Mucosa of descending colon (tissue), 3 donors: ENCODE measurements around the gene BEGAIN. TPM values are rescaled to one million over a fixed set of nuclear protein-coding genes. Genes with fewer than 3 reads are reported as not detected.

ENCODE experiments used
- ATAC-seq: fragments of 200-7000 bp; cut with Tn5 transposase; one replicate; pipeline ENCODE4 v1.9.1; 2020; ENCODE audit warnings: mild to moderate bottlenecking, moderate library complexity
- DNase-seq, 3 donors: peaks; one replicate each; pipeline ENCODE4 v3.0.0-alpha.2; 2020
- H3K36me3 ChIP-seq: fragments of 200-600 bp; one replicate; pipeline ENCODE4 v1.8.0; 2021; ENCODE audit warnings: low read depth, mild to moderate bottlenecking
- H3K4me1 ChIP-seq: fragments of 200-600 bp; one replicate; pipeline ENCODE4 v1.8.0; 2021; ENCODE audit warnings: low read depth, mild to moderate bottlenecking
- H3K4me3 ChIP-seq: fragments of 200-600 bp; one replicate; pipeline ENCODE4 v1.8.0; 2021; ENCODE audit warnings: mild to moderate bottlenecking
- H3K9me3 ChIP-seq: fragments of 200-600 bp; one replicate; pipeline ENCODE4 v1.8.0; 2021; ENCODE audit warnings: mild to moderate bottlenecking
- CTCF ChIP-seq: fragments of 200-600 bp; IDR thresholded peaks from one replicate; pipeline ENCODE4 v1.8.0; 2022; ENCODE audit warnings: antibody characterized with exemption, mild to moderate bottlenecking
- intact Hi-C, 2 donors: fragments of 100-400 bp; cut with DNase I in 1 of 2; cut with micrococcal nuclease in 1 of 2; formaldehyde crosslinking; loops; one replicate each; pipeline versions ENCODE4 v1.11.0 to v1.11.1; 2022; cut with DNase I, micrococcal nuclease
- total RNA-seq, 3 donors: library from RNA; stranded (reverse); fragmentation: NEBNext Ultra II Directional in 2 of 3; extraction: Animal tissue kit (Norgen Biotek cat#: 25700) in 2 of 3; gene quantifications; one replicate each; pipeline versions ENCODE4 v1.2.1 to v1.2.4, GENCODE V29; 2021 to 2023
- donor health status: DM: no; HTN: no; CAD: no; lungs with moderate emphysema.
- donor health status: DM: no; HTN: no; CAD: no.
- donor health status: DM: no; HTN: yes; CAD: no.

The BEGAIN gene
- total RNA-seq, 3 donors from 2014 or later = 0.75 to 2.5 (median 1.1) TPM

GRCh38 chr14:100609331-100609870 is 22.2 kb upstream of the BEGAIN start:
- Histone ChIP-seq H3K4me3 (no peak overlapping the region), H3K36me3 (no peaks in the 10 kb centered on the region), H3K9me3 (no peaks in the 10 kb centered on the region), H3K4me1 (no peaks in the 10 kb centered on the region)
- intact Hi-C loops = no loop called here
- peak in 1 of 3 donors; percentile 9 for DNase-seq
- no peak for TF ChIP-seq CTCF
- ATAC-seq = no peak

- no peaks in the 10 kb centered on the region for H3K4me1 ChIP-seq
- H3K9me3 ChIP-seq = no peaks in the 10 kb centered on the region
- no peaks in the 10 kb centered on the region for H3K36me3 ChIP-seq
- no peak for ATAC-seq
- no peak for DNase-seq
- no peak for TF ChIP-seq CTCF
- no peak overlapping the region for H3K4me3 ChIP-seq
- intact Hi-C loops = no loop called here
These were observed 21.5 kb upstream of the BEGAIN start for GRCh38 chr14:100608586-100609330.

GRCh38 chr14:100608064-100608463 is 20.8 kb upstream of the BEGAIN start:
- no peak for TF ChIP-seq CTCF
- no peaks in the 10 kb centered on the region for H3K4me1 ChIP-seq
- ATAC-seq = no peak
- no peak for DNase-seq
- no peak overlapping the region for H3K4me3 ChIP-seq
- intact Hi-C loops = no loop called here
- no peaks in the 10 kb centered on the region for H3K36me3 ChIP-seq
- H3K9me3 ChIP-seq = no peaks in the 10 kb centered on the region

- no peak for ATAC-seq
- no peak for TF ChIP-seq CTCF
- H3K4me1 ChIP-seq = no peaks in the 10 kb centered on the region
- peak in 1 of 3 donors; percentile 10 for DNase-seq
- intact Hi-C loops = no loop called here
- H3K36me3 ChIP-seq = no peaks in the 10 kb centered on the region
- no peak overlapping the region for H3K4me3 ChIP-seq
- H3K9me3 ChIP-seq = no peaks in the 10 kb centered on the region
These were observed 20.4 kb upstream of the BEGAIN start for GRCh38 chr14:100607611-100607956.

DNA sequence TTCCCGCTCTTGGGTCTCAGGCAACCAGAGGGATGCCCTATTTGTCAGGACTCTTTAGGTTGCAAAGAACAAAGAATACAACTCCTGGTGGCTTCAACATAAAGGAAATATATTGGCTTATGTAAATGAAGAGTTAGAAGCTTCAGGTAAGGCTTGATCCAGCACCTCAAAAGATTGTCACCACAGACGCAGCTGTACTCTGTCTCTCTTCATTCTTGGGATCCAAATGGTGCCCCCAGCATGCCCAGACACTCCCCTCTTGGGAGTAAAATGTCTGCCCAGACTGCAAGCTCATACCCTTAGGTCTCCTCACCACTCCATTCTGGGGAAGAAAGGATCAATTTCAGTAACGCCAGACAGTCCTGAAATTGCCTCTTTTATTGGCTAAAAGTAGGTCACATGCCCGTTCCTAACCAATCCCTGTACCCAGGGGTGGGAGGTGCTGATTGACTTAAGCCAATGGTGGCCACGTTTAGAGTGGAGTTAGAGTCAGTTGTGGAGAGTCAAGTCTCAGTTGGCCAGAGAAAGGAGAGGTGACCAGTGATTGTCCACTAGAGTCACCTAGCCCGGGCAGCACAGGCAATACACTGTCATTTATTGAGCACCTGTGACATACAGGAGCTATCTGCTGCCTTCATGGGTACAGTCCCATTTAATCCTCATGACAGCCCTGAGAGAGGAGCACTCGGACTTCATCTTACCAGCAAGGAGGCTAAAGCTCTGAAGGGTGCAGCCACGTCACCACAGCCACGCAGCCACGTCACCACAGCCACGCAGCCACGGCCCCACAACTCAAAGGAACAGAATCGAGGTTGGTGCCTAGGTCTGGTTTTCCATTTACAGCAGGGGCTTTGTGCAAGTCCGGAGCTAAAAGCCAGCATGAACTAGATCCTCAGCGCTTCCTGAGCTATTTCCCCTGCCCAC is 19.7 kb upstream of the BEGAIN start:
- no peak for TF ChIP-seq CTCF
- no peaks in the 10 kb centered on the region for H3K4me1 ChIP-seq
- H3K9me3 ChIP-seq = no peaks in the 10 kb centered on the region
- H3K36me3 ChIP-seq = no peaks in the 10 kb centered on the region
- H3K4me3 ChIP-seq = no peak overlapping the region
- DNase-seq (peak in 1 of 3 donors; percentile 13), ATAC-seq (no peak)
- intact Hi-C loops = no loop called here
